HepG2 (cell line): ENCODE measurements around the gene STIP1. TPM values are rescaled to one million over a fixed set of nuclear protein-coding genes. Genes with fewer than 3 reads are reported as not detected.

Experiments used
- FOXP1 ChIP-seq, 2 experiments: fragments of 450-650 bp in 1 of 2; IDR thresholded peaks; 2 replicates each; pipeline ENCODE4 v1.6.1; 2017 to 2018; ENCODE audit warnings: antibody characterized with exemption in 1 of 2
- GABPA ChIP-seq, 2 experiments: IDR thresholded peaks; 2 replicates each; pipeline ENCODE4 v1.6.1; 2011 to 2016; ENCODE audit warnings: low read depth in 2 of 2, low read length in 1 of 2, missing biosample characterization in 1 of 2, missing genetic modification characterization in 1 of 2
- GTF2F1 ChIP-seq: fragments of 150-350 bp; IDR thresholded peaks from 2 replicates; pipeline ENCODE4 v1.6.1; 2014; ENCODE audit warnings: low read length
- KLF11 ChIP-seq: IDR thresholded peaks from 2 replicates; pipeline ENCODE4 v1.6.1; 2016; ENCODE audit warnings: missing compliant biosample characterization
- MAZ ChIP-seq, 2 experiments: sonication (generic) in 1 of 2; formaldehyde crosslinking in 1 of 2; IDR thresholded peaks; 2 replicates each; pipeline versions ENCODE4 v1.5.0 to v1.6.1; 2012 to 2020; ENCODE audit warnings: low read depth in 2 of 2, mild to moderate bottlenecking in 2 of 2, borderline replicate concordance in 1 of 2, improper control_type of control experiment in 1 of 2, low read length in 1 of 2, missing genetic modification reagents in 1 of 2, moderate library complexity in 1 of 2
- NFATC3 ChIP-seq: sonication (generic); formaldehyde crosslinking; IDR thresholded peaks from 2 replicates; pipeline ENCODE4 v1.5.1; 2020; ENCODE audit warnings: mild to moderate bottlenecking, missing genetic modification reagents
- NFYC ChIP-seq: IDR thresholded peaks from 2 replicates; pipeline ENCODE4 v1.6.1; 2016; ENCODE audit warnings: missing genetic modification reagents, missing compliant biosample characterization
- RBM22 ChIP-seq: fragments of 200-400 bp; formaldehyde crosslinking; optimal IDR thresholded peaks from 2 replicates; pipeline ENCODE3; 2017; ENCODE audit warnings: mild to moderate bottlenecking, low read length, moderate library complexity
- RFXAP ChIP-seq: sonication (generic); formaldehyde crosslinking; IDR thresholded peaks from 2 replicates; pipeline ENCODE4 v1.4.0; 2020; ENCODE audit warnings: missing genetic modification reagents, borderline replicate concordance
- SP2 ChIP-seq: sonication (generic); formaldehyde crosslinking; IDR thresholded peaks from 2 replicates; pipeline ENCODE4 v1.5.1; 2020; ENCODE audit warnings: mild to moderate bottlenecking, missing genetic modification reagents
- ZNF12 ChIP-seq: sonication (generic); formaldehyde crosslinking; IDR thresholded peaks from 2 replicates; pipeline ENCODE4 v1.5.0; 2020; ENCODE audit warnings: missing genetic modification reagents
- ZNF274 ChIP-seq: sonication (generic); formaldehyde crosslinking; IDR thresholded peaks from 2 replicates; pipeline ENCODE4 v1.5.1; 2020; ENCODE audit warnings: mild to moderate bottlenecking, missing genetic modification reagents
- ZNF543 ChIP-seq: sonication (generic); formaldehyde crosslinking; IDR thresholded peaks from 2 replicates; pipeline ENCODE4 v1.4.0; 2020; ENCODE audit warnings: mild to moderate bottlenecking, missing genetic modification reagents
- ZNF607 ChIP-seq: sonication (generic); formaldehyde crosslinking; IDR thresholded peaks from 2 replicates; pipeline ENCODE4 v1.5.1; 2020; ENCODE audit warnings: missing genetic modification reagents, mild to moderate bottlenecking, borderline replicate concordance
- ZNF703 ChIP-seq: sonication (generic); formaldehyde crosslinking; IDR thresholded peaks from 2 replicates; pipeline ENCODE4 v1.5.1; 2020; ENCODE audit warnings: missing genetic modification reagents, mild to moderate bottlenecking, moderate library complexity, borderline replicate concordance
- ZNF879 ChIP-seq: sonication (generic); formaldehyde crosslinking; IDR thresholded peaks from 2 replicates; pipeline ENCODE4 v1.8.1; 2023; ENCODE audit warnings: missing genetic modification reagents
- ZSCAN20 ChIP-seq: sonication (generic); formaldehyde crosslinking; IDR thresholded peaks from 2 replicates; pipeline ENCODE4 v1.4.0; 2020; ENCODE audit warnings: missing genetic modification reagents, mild to moderate bottlenecking, borderline replicate concordance
- polyA plus RNA-seq, 8 experiments: library from polyadenylated mRNA; depleted of rRNA in 3 of 8; stranded (reverse) in 7 of 8; unstranded in 1 of 8; fragments of >200 nt; fragmentation: Illumina TruSeq in 4 of 8; extraction: Trizol in 4 of 8; gene quantifications; 2 replicates each; pipeline versions ENCODE4 v1.2.1 to v1.2.3, GENCODE V29; 2011 to 2016; ENCODE audit warnings: low read depth in 4 of 8, missing spikeins in 1 of 8, mixed read lengths in 1 of 8; ENCODE audit not compliant: insufficient read depth in 1 of 8
- total RNA-seq, 5 experiments: library from RNA; depleted of rRNA; stranded (reverse); fragments of >200 nt; fragmentation: Illumina TruSeq; extraction: Trizol; gene quantifications; 2 replicates each; pipeline ENCODE4 v1.2.3, GENCODE V29; 2016; ENCODE audit warnings: low read depth in 1 of 5
- TF ChIP-seq, protein P1 (sequence below): sonication (generic); formaldehyde crosslinking; IDR thresholded peaks from 2 replicates; pipeline ENCODE4 v1.8.0; 2022; ENCODE audit warnings: missing genetic modification reagents, mild to moderate bottlenecking, inconsistent platforms, borderline replicate concordance
- TF ChIP-seq, protein P2 (sequence below): sonication (generic); formaldehyde crosslinking; IDR thresholded peaks from 2 replicates; pipeline ENCODE4 v1.4.0; 2020; ENCODE audit warnings: missing genetic modification reagents, mild to moderate bottlenecking, borderline replicate concordance
- TF ChIP-seq, protein P3 (sequence below): sonication (generic); formaldehyde crosslinking; IDR thresholded peaks from 2 replicates; pipeline ENCODE4 v1.4.0; 2020; ENCODE audit warnings: mild to moderate bottlenecking, missing genetic modification reagents
- TF ChIP-seq, protein P4 (sequence below): sonication (generic); formaldehyde crosslinking; IDR thresholded peaks from 2 replicates; pipeline ENCODE4 v1.9.0; 2021; ENCODE audit warnings: missing genetic modification reagents, mild to moderate bottlenecking, borderline replicate concordance
- TF ChIP-seq, protein P5 (sequence below): sonication (generic); formaldehyde crosslinking; IDR thresholded peaks from 2 replicates; pipeline ENCODE4 v1.4.0; 2020; ENCODE audit warnings: mild to moderate bottlenecking, missing genetic modification reagents

The STIP1 gene
- total and polyA plus RNA-seq, 2 of the 13 experiments (the other 11 are each of a cell fraction or from before 2014, with no cell fraction given) = 81.1 to 217 TPM

DNA sequence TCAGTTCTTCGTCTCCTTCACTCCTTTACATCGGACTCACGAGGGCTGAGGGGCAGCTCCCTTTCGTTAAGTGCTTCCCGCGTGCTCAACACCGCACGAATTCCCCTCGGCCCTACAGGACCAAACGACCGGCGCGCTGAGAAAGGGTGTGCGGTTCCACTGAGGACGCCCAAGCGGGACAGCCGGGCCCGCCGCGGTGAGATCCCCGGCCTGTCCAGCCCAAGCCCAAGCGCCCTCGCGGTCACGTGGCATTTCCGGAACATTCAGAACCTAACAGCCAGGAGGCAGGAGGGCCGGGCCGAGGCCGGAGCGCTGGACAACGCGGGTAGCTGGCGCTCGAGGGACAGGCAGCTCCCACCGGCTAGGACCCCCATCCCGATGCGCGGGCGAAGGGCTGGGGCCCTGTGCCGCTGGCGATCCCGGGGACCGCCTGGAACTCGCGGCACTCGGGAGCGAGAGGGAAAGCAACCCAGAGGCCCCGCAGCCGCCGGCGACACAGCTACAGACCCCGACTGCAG is 737 bp upstream of the STIP1 start (continued):
- TF ChIP-seq, protein P1, sequence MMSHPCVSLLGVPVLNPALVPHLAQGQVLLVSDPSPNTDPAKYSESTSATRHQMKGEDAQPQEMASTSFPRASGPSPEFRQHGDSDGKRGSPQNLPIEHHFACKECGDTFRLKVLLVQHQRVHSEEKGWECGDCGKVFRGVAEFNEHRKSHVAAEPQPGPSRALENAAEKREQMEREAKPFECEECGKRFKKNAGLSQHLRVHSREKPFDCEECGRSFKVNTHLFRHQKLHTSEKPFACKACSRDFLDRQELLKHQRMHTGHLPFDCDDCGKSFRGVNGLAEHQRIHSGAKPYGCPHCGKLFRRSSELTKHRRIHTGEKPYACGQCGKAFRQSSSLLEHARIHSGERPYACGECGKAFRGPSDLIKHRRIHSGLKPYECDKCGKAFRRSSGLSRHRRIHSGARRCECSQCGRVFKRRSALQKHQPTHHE (CRISPR knock-in tag) = peak; percentile 80; the same call in 1 of the 2 replicates
- TF ChIP-seq, protein P2, sequence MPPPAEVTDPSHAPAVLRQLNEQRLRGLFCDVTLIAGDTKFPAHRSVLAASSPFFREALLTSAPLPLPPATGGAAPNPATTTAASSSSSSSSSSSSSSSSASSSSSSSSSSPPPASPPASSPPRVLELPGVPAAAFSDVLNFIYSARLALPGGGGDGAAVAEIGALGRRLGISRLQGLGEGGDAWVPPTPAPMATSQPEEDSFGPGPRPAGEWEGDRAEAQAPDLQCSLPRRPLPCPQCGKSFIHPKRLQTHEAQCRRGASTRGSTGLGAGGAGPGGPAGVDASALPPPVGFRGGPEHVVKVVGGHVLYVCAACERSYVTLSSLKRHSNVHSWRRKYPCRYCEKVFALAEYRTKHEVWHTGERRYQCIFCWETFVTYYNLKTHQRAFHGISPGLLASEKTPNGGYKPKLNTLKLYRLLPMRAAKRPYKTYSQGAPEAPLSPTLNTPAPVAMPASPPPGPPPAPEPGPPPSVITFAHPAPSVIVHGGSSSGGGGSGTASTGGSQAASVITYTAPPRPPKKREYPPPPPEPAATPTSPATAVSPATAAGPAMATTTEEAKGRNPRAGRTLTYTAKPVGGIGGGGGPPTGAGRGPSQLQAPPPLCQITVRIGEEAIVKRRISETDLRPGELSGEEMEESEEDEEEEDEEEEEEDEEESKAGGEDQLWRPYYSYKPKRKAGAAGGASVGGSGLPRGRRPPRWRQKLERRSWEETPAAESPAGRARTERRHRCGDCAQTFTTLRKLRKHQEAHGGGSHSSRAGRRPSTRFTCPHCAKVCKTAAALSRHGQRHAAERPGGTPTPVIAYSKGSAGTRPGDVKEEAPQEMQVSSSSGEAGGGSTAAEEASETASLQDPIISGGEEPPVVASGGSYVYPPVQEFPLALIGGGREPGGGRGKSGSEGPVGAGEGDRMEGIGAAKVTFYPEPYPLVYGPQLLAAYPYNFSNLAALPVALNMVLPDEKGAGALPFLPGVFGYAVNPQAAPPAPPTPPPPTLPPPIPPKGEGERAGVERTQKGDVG (CRISPR knock-in tag) = peak; percentile 92
- TF ChIP-seq FOXP1 (IDR thresholded peaks at IDR 0.05) (no peak), FOXP1 (CRISPR knock-in tag; IDR thresholded peaks at IDR 0.05) (no peak; the same call in 1 of the 2 replicates), ZSCAN20 (no peak; the same call in 1 of the 2 replicates), NFYC (no peak), KLF11 (CRISPR knock-in tag) (peak; percentile 27; the same call in 1 of the 2 replicates), NFATC3 (peak; percentile 100), MAZ (IDR thresholded peaks at IDR 0.05; ENCODE audit: borderline replicate concordance, low read depth, low read length) (no peak), MAZ (CRISPR knock-in tag; IDR thresholded peaks at IDR 0.05; ENCODE audit: low read depth) (peak; percentile 84), GABPA (IDR thresholded peaks at IDR 0.05; ENCODE audit: low read depth, low read length) (no peak), GABPA (CRISPR knock-in tag; IDR thresholded peaks at IDR 0.05; ENCODE audit: low read depth) (no peak; the same call in 1 of the 2 replicates), ZNF607 (peak; percentile 94), RBM22 (no peak), RFXAP (CRISPR knock-in tag) (0 out of 2 replicates have a peak, but pooled peaks have one; percentile 57), SP2 (CRISPR knock-in tag) (no peak), ZNF879 (CRISPR knock-in tag) (peak; percentile 96; the same call in 1 of the 2 replicates), ZNF274 (CRISPR knock-in tag) (peak; percentile 98), ZNF703 (CRISPR knock-in tag) (peak; percentile 98), ZNF543 (CRISPR knock-in tag) (peak; percentile 95), GTF2F1 (0 out of 2 replicates have a peak, but pooled peaks have one; percentile 50), ZNF12 (CRISPR knock-in tag) (peak; percentile 71; the same call in 1 of the 2 replicates)
- TF ChIP-seq, protein P3, sequence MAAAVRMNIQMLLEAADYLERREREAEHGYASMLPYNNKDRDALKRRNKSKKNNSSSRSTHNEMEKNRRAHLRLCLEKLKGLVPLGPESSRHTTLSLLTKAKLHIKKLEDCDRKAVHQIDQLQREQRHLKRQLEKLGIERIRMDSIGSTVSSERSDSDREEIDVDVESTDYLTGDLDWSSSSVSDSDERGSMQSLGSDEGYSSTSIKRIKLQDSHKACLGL (CRISPR knock-in tag) = peak; percentile 98
- TF ChIP-seq, protein P4, sequence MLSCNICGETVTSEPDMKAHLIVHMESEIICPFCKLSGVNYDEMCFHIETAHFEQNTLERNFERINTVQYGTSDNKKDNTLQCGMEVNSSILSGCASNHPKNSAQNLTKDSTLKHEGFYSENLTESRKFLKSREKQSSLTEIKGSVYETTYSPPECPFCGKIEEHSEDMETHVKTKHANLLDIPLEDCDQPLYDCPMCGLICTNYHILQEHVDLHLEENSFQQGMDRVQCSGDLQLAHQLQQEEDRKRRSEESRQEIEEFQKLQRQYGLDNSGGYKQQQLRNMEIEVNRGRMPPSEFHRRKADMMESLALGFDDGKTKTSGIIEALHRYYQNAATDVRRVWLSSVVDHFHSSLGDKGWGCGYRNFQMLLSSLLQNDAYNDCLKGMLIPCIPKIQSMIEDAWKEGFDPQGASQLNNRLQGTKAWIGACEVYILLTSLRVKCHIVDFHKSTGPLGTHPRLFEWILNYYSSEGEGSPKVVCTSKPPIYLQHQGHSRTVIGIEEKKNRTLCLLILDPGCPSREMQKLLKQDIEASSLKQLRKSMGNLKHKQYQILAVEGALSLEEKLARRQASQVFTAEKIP = no peak
- TF ChIP-seq, protein P5, sequence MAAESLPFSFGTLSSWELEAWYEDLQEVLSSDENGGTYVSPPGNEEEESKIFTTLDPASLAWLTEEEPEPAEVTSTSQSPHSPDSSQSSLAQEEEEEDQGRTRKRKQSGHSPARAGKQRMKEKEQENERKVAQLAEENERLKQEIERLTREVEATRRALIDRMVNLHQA (CRISPR knock-in tag) = no peak
